D721Med (cell line): ENCODE measurements around the gene SORCS2.

Experiments
- DNase-seq: peaks from one replicate; pipeline ENCODE4 v3.0.0; 2011; ENCODE audit warnings: low spot score; ENCODE audit not compliant: insufficient read length
- FAIRE-seq: peaks from 2 replicates; lab custom pipeline; 2011; peaks lifted over from hg19 to GRCh38; lab: Jason Lieb, UNC
- TF ChIP-seq, protein P1 (sequence below): IDR thresholded peaks from 2 replicates; pipeline ENCODE4 v1.5.1; 2012; ENCODE audit warnings: mild to moderate bottlenecking, control low read depth; ENCODE audit not compliant: insufficient read depth; ENCODE audit errors: missing control alignments

Gene SORCS2

DNA sequence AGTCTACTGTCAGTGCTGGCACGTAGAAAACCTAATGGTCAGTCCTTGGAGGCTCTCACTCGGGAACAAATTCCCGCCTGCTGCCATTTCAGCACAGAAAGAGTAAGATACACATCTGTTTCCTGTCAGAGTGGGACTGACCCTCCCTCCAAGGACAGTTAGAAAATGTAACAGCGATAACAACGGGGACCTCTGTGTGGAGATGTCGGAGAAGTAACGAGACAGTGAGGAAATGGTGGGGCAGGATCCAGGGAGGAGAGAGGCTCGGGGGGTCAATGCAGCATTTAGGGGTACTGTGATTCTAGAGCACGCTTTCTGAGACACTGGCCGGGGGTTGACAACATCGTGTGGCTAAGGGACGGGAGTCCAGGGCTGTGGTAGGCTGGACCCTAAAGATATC lies 36.0 kb upstream of the SORCS2 start:
- TF ChIP-seq, protein P1, sequence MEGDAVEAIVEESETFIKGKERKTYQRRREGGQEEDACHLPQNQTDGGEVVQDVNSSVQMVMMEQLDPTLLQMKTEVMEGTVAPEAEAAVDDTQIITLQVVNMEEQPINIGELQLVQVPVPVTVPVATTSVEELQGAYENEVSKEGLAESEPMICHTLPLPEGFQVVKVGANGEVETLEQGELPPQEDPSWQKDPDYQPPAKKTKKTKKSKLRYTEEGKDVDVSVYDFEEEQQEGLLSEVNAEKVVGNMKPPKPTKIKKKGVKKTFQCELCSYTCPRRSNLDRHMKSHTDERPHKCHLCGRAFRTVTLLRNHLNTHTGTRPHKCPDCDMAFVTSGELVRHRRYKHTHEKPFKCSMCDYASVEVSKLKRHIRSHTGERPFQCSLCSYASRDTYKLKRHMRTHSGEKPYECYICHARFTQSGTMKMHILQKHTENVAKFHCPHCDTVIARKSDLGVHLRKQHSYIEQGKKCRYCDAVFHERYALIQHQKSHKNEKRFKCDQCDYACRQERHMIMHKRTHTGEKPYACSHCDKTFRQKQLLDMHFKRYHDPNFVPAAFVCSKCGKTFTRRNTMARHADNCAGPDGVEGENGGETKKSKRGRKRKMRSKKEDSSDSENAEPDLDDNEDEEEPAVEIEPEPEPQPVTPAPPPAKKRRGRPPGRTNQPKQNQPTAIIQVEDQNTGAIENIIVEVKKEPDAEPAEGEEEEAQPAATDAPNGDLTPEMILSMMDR = no peak
- no peak for FAIRE-seq
- DNase-seq = no peak

DNA sequence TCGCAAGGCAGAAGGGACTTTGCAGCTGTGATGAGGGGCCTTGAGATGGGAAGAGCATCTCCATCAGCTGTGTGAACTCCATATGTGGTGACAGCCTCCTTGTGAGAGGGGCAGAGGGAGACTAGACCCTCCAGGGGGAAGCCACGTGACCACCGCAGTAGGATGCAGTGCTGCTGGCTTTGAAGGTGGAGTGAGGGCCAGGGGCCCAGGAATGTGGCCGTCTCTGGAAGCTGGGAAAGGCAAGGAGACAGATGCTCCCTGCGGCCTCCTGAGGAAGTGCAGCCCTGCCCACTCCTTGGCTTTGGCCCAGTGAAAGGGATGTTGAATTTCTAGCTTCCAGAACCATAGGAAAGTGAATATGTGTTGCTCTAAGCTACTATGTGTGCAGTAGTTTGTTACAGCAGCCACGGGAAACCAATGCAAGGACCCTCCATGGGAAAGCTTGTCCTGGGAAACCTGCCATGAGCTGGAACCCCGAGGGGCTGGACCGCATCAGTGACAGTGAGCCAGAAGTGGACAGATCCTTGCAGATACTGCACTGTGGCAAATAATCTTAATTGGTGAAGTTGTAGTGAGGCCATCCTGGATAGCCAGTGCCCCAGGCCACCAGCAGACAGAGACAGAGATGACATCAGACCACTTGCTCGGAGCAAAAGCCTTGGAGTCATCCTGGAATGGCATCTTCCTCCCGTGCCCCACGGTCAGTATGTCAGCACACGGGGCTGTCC lies 35.4 kb upstream of the SORCS2 start:
- DNase-seq (no peak), FAIRE-seq (no peak)
- TF ChIP-seq, protein P1 = no peak

DNA sequence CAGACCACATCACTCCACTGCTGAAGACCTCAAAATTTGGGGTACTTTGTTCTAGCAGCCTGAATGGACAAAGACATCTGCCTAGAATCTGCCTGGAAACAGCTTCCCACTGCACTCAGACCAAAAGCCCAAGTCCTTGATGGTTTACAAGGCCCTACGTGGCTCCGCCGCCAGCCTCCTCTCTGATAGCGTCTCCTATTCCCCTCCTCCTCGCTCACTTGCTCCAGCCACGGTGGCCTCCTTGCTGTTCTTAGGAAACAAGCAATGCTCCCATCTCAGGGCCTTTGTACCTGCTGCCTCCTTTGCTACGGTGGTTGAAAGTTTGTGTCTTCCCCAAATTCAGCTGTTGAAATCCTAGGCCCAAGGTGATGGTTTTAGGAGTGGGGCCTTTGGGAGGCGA lies 34.7 kb upstream of the SORCS2 start:
- TF ChIP-seq, protein P1 = no peak
- DNase-seq = no peak
- FAIRE-seq = no peak

DNA sequence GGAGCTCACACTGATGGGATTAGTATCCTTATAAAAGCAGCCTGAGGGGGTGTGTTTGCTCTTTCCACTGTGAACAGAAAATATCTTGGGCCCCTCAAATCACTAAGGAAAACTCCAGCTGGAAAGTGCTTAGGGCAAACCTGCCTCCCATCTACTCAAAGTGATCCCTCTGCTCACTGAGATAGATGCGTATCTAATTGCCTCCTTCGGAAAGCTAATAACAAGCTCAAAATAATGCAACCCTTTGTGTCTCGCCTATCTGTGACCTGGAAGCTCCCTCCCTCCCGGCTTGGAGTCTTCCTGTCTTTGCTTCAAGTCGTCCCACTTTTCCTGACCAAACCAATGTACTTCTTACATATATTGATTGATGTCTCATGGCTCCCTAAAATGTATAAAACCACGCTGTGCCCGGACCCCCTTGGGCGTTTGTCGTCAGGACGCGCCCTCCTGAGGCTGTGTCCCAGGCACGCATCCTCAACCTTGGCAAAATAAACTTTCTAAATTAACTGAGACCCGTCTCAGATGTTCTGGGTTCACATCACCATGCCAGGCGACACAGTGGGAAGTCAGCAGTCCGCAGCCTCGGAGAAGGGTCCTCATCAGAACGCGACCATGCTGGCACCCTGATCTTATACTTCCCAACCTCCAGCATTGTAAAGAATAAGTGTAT lies 34.1 kb upstream of the SORCS2 start:
- TF ChIP-seq, protein P1 = no peak
- DNase-seq = no peak
- no peak for FAIRE-seq

DNA sequence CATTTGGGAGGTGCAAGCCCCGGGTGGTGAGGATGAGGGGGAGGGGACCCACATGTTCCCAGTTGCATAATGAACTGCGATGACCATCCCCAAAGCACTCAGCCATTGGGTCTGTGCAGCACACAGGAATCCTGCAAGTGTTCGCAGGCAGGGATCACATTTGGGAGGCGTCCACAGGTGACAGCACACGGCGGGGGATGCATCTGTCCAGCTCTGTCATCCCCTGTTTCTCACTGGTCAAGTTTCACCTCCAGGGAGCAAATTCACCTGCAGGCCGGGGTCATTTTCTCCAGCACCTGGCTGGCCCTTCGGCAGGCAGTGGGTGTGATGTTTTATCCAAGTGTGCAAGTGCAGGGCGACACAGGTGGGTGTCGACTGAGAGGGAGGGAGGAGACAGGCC lies 33.3 kb upstream of the SORCS2 start:
- TF ChIP-seq, protein P1 = no peak
- DNase-seq (no peak), FAIRE-seq (no peak)

DNA sequence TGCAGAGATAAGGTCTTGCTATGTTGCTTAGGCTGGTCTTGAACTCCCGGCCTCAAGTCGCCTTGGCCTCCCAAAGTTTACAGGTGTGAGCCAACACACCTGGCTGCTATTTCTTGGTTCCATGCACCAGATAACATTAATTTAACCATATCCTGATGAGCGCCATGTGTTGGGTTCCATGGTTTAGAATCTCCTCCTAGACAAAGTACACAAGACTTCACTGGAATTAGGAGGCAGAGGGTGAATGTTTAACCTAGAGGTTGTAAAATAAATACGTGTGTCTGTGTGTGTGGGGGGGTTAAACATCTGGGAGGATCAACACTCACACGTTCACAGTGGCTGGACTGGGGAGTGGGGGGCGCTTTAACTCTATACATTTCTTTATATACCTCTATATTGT lies 32.4 kb upstream of the SORCS2 start:
- DNase-seq (no peak), FAIRE-seq (no peak)
- TF ChIP-seq, protein P1 = no peak

DNA sequence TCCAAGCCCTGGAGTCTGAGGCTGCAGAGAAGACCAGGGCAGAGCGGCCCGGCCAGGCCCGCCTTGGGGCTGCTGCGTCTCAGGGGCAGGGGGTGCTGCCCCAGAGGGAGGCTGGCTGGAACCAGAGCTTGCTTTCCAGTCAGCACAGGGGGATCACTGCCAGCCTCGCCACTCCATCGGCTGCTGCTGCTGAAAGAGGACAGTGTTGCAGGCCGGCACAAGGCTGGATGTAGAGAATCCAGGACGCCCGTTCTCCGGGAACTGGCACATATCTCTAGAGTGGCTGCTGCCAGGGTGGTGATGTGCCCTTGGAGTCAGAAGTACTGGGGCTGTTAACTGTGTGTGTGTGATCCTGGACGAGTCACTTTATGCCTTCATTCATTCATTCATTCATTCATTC lies 31.9 kb upstream of the SORCS2 start:
- FAIRE-seq (no peak), DNase-seq (no peak)
- TF ChIP-seq, protein P1 = no peak
